Myocyte (in vitro differentiated cells): ENCODE measurements around the gene SLC2A10. TPM values are rescaled to one million over a fixed set of nuclear protein-coding genes. Genes with fewer than 3 reads are reported as not detected.
"Not testable (repeated sequence)": the region's sequence is repeated elsewhere in the genome, so short reads cannot be mapped to it uniquely, and the experiment has no call there.

Experiments used
- DNase-seq: peaks from one replicate; pipeline ENCODE4 v3.0.0-alpha.2; 2012; ENCODE audit warnings: low read depth
- polyA plus RNA-seq: library from polyadenylated mRNA; unstranded; fragments of >200 nt; gene quantifications from one replicate; pipeline ENCODE4 v1.2.1, GENCODE V29; 2012; ENCODE audit warnings: missing spikeins
- total RNA-seq: library from RNA; depleted of rRNA; stranded (reverse); fragments of >200 nt; gene quantifications from 2 replicates; pipeline ENCODE4 v1.2.3, GENCODE V29; 2014

The SLC2A10 gene
- 25.7 and 25.9 TPM in 2 replicates for total RNA-seq
- 16.1 TPM for polyA plus RNA-seq

- DNase-seq = peak; percentile 64
Observed at GRCh38 chr20:46709459-46710152, at the start of gene SLC2A10. Gene SLC2A10 (plus strand): TSS chr20:46709649. CDS start chr20:46709737, 88 bp downstream.

GRCh38 chr20:46660487-46660886, 49.0 kb upstream of the SLC2A10 start:
- DNase-seq = no peak

- no peak for DNase-seq
Observed at GRCh38 chr20:46661659-46662058, 47.8 kb upstream of the SLC2A10 start.

- DNase-seq = no peak
Observed at GRCh38 chr20:46663531-46663930, 45.9 kb upstream of the SLC2A10 start.

- no peak for DNase-seq
Observed at GRCh38 chr20:46665602-46666001, 43.8 kb upstream of the SLC2A10 start.

- no peak for DNase-seq
Observed at GRCh38 chr20:46666306-46666705, 43.1 kb upstream of the SLC2A10 start.

- DNase-seq = no peak
Observed at GRCh38 chr20:46666818-46667515, 42.5 kb upstream of the SLC2A10 start.

- no peak for DNase-seq
Observed at GRCh38 chr20:46670228-46670584, 39.2 kb upstream of the SLC2A10 start.

- no peak for DNase-seq
Observed at GRCh38 chr20:46670585-46671584, 38.6 kb upstream of the SLC2A10 start.

- DNase-seq = no peak
Observed at GRCh38 chr20:46671866-46672542, 37.4 kb upstream of the SLC2A10 start.

- DNase-seq = no peak
Observed at GRCh38 chr20:46672543-46673148, 36.8 kb upstream of the SLC2A10 start.

GRCh38 chr20:46673394-46674252, 35.8 kb upstream of the SLC2A10 start:
- no peak for DNase-seq

- DNase-seq = no peak
Observed at GRCh38 chr20:46674253-46675083, 35.0 kb upstream of the SLC2A10 start.

- not testable (repeated sequence) for DNase-seq
Observed at GRCh38 chr20:46676649-46677316, 32.7 kb upstream of the SLC2A10 start.

GRCh38 chr20:46677608-46678007, 31.8 kb upstream of the SLC2A10 start:
- DNase-seq = no peak

- no peak for DNase-seq
Observed at GRCh38 chr20:46678516-46678915, 30.9 kb upstream of the SLC2A10 start.

GRCh38 chr20:46680684-46681031, 28.8 kb upstream of the SLC2A10 start:
- no peak for DNase-seq
